H9 (cell line): ENCODE measurements around the gene FAT1. TPM values are rescaled to one million over a fixed set of nuclear protein-coding genes. Genes with fewer than 3 reads are reported as not detected.

Experiments
- DNase-seq: peaks from one replicate; pipeline ENCODE4 v3.0.0-alpha.2; 2017
- H2AFZ ChIP-seq: one replicate; pipeline ENCODE4 v1.6.1; 2013; ENCODE audit warnings: mild to moderate bottlenecking, low read length, control low read depth, moderate library complexity
- H2AK5ac ChIP-seq: 2 replicates; pipeline ENCODE4 v1.6.1; 2013; ENCODE audit warnings: low read length, control low read depth, mixed read lengths; ENCODE audit not compliant: insufficient read length
- H2BK120ac ChIP-seq: one replicate; pipeline ENCODE4 v1.6.1; 2013; ENCODE audit warnings: low read depth, mild to moderate bottlenecking, low read length, control low read depth, inconsistent platforms; ENCODE audit not compliant: poor library complexity, severe bottlenecking
- H2BK12ac ChIP-seq: 2 replicates; pipeline ENCODE4 v1.6.1; 2013; ENCODE audit warnings: low read length, control low read depth, mixed read lengths, low read depth; ENCODE audit not compliant: insufficient read length
- H2BK15ac ChIP-seq: 2 replicates; pipeline ENCODE4 v1.6.1; 2013; ENCODE audit warnings: low read depth, low read length, control low read depth
- H2BK20ac ChIP-seq: one replicate; pipeline ENCODE4 v1.6.1; 2013; ENCODE audit warnings: low read depth, mild to moderate bottlenecking, low read length, control low read depth, inconsistent platforms; ENCODE audit not compliant: poor library complexity, severe bottlenecking
- H2BK5ac ChIP-seq: 2 replicates; pipeline ENCODE4 v1.6.1; 2013; ENCODE audit warnings: low read length, control low read depth, mixed read lengths; ENCODE audit not compliant: insufficient read length
- H3K14ac ChIP-seq: 2 replicates; pipeline ENCODE4 v1.6.1; 2013; ENCODE audit warnings: low read length, control low read depth; ENCODE audit not compliant: insufficient read depth
- H3K18ac ChIP-seq: 2 replicates; pipeline ENCODE4 v1.6.1; 2013; ENCODE audit warnings: low read depth, mild to moderate bottlenecking, mixed read lengths, low read length, control low read depth; ENCODE audit not compliant: insufficient read length
- H3K23ac ChIP-seq: 2 replicates; pipeline ENCODE4 v1.6.1; 2013; ENCODE audit warnings: low read length, control low read depth, mixed read lengths, low read depth; ENCODE audit not compliant: insufficient read length
- H3K23me2 ChIP-seq: 2 replicates; pipeline ENCODE4 v1.6.1; 2013; ENCODE audit warnings: low read depth, mild to moderate bottlenecking, mixed read lengths, low read length, control low read depth; ENCODE audit not compliant: insufficient read length, poor library complexity, severe bottlenecking
- H3K27ac ChIP-seq: 2 replicates; pipeline ENCODE4 v1.5.1; 2013; ENCODE audit warnings: low read length, control low read depth, mixed read lengths, low read depth; ENCODE audit not compliant: insufficient read length
- H3K27me3 ChIP-seq: 2 replicates; pipeline ENCODE4 v1.6.1; 2013; ENCODE audit warnings: low read length, control low read depth, inconsistent platforms; ENCODE audit not compliant: insufficient read depth
- H3K4ac ChIP-seq: 2 replicates; pipeline ENCODE4 v1.6.1; 2013; ENCODE audit warnings: low read depth, mild to moderate bottlenecking, control low read depth, inconsistent platforms, low read length, moderate library complexity
- H3K4me1 ChIP-seq: 2 replicates; pipeline ENCODE4 v1.6.1; 2013; ENCODE audit warnings: low read length, control low read depth, inconsistent platforms; ENCODE audit not compliant: insufficient read depth
- H3K4me2 ChIP-seq: 2 replicates; pipeline ENCODE4 v1.6.1; 2013; ENCODE audit warnings: low read length, control low read depth, mixed read lengths; ENCODE audit not compliant: insufficient read length, insufficient read depth
- H3K56ac ChIP-seq: 2 replicates; pipeline ENCODE4 v1.6.1; 2013; ENCODE audit warnings: low read depth, mild to moderate bottlenecking, mixed read lengths, low read length, control low read depth; ENCODE audit not compliant: insufficient read length
- H3K79me1 ChIP-seq: 2 replicates; pipeline ENCODE4 v1.6.1; 2013; ENCODE audit warnings: low read depth, mild to moderate bottlenecking, moderate library complexity, low read length, control low read depth, inconsistent platforms; ENCODE audit not compliant: insufficient read depth, poor library complexity, severe bottlenecking
- H3K79me2 ChIP-seq: 2 replicates; pipeline ENCODE4 v1.6.1; 2013; ENCODE audit warnings: low read length, control low read depth, inconsistent platforms; ENCODE audit not compliant: insufficient read depth
- H3K9ac ChIP-seq: 2 replicates; pipeline ENCODE4 v1.6.1; 2013; ENCODE audit warnings: low read length, control low read depth, mixed read lengths; ENCODE audit not compliant: insufficient read length; ENCODE audit errors: extremely low read depth
- H3K9me3 ChIP-seq: one replicate; pipeline ENCODE4 v1.6.1; 2013; ENCODE audit warnings: low read depth, low read length, inconsistent platforms; ENCODE audit not compliant: control insufficient read depth
- H3T11ph ChIP-seq: one replicate; pipeline ENCODE4 v1.6.1; 2013; ENCODE audit warnings: mild to moderate bottlenecking, low read length, control low read depth, inconsistent platforms
- H4K20me1 ChIP-seq: one replicate; pipeline ENCODE4 v1.6.1; 2013; ENCODE audit not compliant: control insufficient read depth, insufficient read length, insufficient read depth
- H4K5ac ChIP-seq: 2 replicates; pipeline ENCODE4 v1.6.1; 2013; ENCODE audit warnings: low read depth, mild to moderate bottlenecking, mixed read lengths, low read length, control low read depth; ENCODE audit not compliant: insufficient read length
- H4K8ac ChIP-seq: replicated peaks from 2 replicates; pipeline ENCODE4 v1.6.1; 2013; ENCODE audit warnings: low read length, control low read depth, mixed read lengths, low read depth; ENCODE audit not compliant: insufficient read length
- H4K91ac ChIP-seq: 2 replicates; pipeline ENCODE4 v1.6.1; 2013; ENCODE audit warnings: low read depth, mild to moderate bottlenecking, moderate library complexity, mixed read lengths, low read length, control low read depth; ENCODE audit not compliant: insufficient read length
- H3K27ac Mint-ChIP-seq, 3 experiments: 2 replicates in 2 of 3; 3 replicates in 1 of 3; pipeline ENCODE4 v1.8.0; 2020 to 2021; ENCODE audit warnings: mixed read lengths in 3 of 3, mild to moderate bottlenecking in 1 of 3, moderate library complexity in 1 of 3
- H3K27me3 Mint-ChIP-seq: 2 replicates; pipeline ENCODE4 v1.8.0; 2021; ENCODE audit warnings: low read depth, mild to moderate bottlenecking, moderate library complexity, mixed read lengths
- H3K36me3 Mint-ChIP-seq, 3 experiments: 2 replicates in 2 of 3; 3 replicates in 1 of 3; pipeline ENCODE4 v1.8.0; 2020 to 2021; ENCODE audit warnings: low read depth in 3 of 3, mixed read lengths in 3 of 3; ENCODE audit not compliant: insufficient read depth in 1 of 3
- H3K4me1 Mint-ChIP-seq, 2 experiments: 2 replicates each; pipeline ENCODE4 v1.8.0; 2020; ENCODE audit warnings: mixed read lengths in 2 of 2
- H3K4me3 Mint-ChIP-seq, 2 experiments: 2 replicates in 1 of 2; 3 replicates in 1 of 2; pipeline ENCODE4 v1.8.0; 2020 to 2021; ENCODE audit warnings: mild to moderate bottlenecking in 2 of 2, mixed read lengths in 2 of 2, moderate library complexity in 1 of 2
- H3K9me3 Mint-ChIP-seq, 2 experiments: 2 replicates in 1 of 2; 3 replicates in 1 of 2; pipeline ENCODE4 v1.8.0; 2020; ENCODE audit warnings: mild to moderate bottlenecking in 2 of 2, mixed read lengths in 2 of 2, moderate library complexity in 1 of 2
- WGBS: extraction: QIAGEN DNeasy Blood & Tissue Kit; methylation state at CpG from one replicate; pipeline ENCODE4 v1.1.7; 2013; ENCODE audit warnings: missing lambda C conversion rate, low lambda C conversion rate, mixed read lengths; ENCODE audit not compliant: insufficient read length; ENCODE audit errors: extremely low coverage; 5-methylcytosine and 5-hydroxymethylcytosine counted together
- total RNA-seq: library from RNA; stranded (reverse); gene quantifications from 2 replicates; pipeline ENCODE4 v1.2.1, GENCODE V29; 2021
- TF ChIP-seq, protein P1 (sequence below): fragments of 200-600 bp; sonication (generic); conservative IDR thresholded peaks from 3 replicates; pipeline ENCODE4 v1.8.0; 2021; ENCODE audit warnings: antibody characterized with exemption, mild to moderate bottlenecking

FAT1 gene
- total RNA-seq, 1 experiment from 2014 or later: 173 TPM

DNA sequence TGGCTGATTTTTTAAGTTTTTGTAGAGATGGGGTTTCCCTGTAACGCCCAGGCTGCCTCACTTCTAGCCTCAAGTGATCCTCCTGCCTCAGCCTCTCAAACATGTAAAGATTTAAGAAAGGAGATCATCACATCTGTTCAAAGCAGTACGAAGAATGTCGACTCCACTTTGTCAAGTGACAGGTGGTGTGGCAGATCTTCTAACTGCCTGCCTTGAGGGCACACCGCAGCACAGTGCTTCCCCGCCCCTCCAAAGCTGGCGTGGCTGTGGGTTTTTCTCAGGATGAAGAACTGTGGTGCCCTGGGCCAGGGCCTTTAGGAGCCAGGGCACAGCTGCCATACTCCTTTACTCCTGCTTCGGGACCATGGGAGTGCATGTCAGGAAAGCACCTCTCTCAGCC is 125.0 kb downstream of the FAT1 start:
- Mint-ChIP-seq H3K4me1 (no peaks in the 10 kb centered on the region), H3K9me3 (no peaks in the 10 kb centered on the region), H3K36me3 (peaks cover 43 to 89% (median 88%) of the 10 kb centered on the region in 3 experiments), H3K27me3 (no peaks in the 10 kb centered on the region), H3K27ac (no peak overlapping the region), H3K4me3 (no peak overlapping the region)
- H4K91ac ChIP-seq: no peak overlapping the region
- no peak overlapping the region for H3K9ac ChIP-seq
- no peak overlapping the region for H3K56ac ChIP-seq
- H3K23me2 ChIP-seq: no peaks in the 10 kb centered on the region
- H4K8ac ChIP-seq: no peak overlapping the region
- H3K23ac ChIP-seq: no peak overlapping the region
- H2BK15ac ChIP-seq: no peak overlapping the region
- DNase-seq: no peak
- no peaks in the 10 kb centered on the region for H3K79me1 ChIP-seq
- H3T11ph ChIP-seq: no peak overlapping the region
- no peak overlapping the region for H3K18ac ChIP-seq
- no peak overlapping the region for H2BK20ac ChIP-seq
- no peak overlapping the region for H3K14ac ChIP-seq
- H2AK5ac ChIP-seq: no peak overlapping the region
- no peaks in the 10 kb centered on the region for H4K20me1 ChIP-seq
- no peaks in the 10 kb centered on the region for H3K27me3 ChIP-seq
- no peak overlapping the region for H4K5ac ChIP-seq
- WGBS: no CpG with 5 or more reads among the region's 7 CpGs
- no peaks in the 10 kb centered on the region for H3K9me3 ChIP-seq
- no peak overlapping the region for H2BK120ac ChIP-seq
- no peaks in the 10 kb centered on the region for H3K79me2 ChIP-seq
- H3K27ac ChIP-seq: no peak overlapping the region
- H3K4me2 ChIP-seq: no peak overlapping the region
- H3K4ac ChIP-seq: no peak overlapping the region
- H2BK5ac ChIP-seq: no peak overlapping the region
- no peak overlapping the region for H2BK12ac ChIP-seq
- no peaks in the 10 kb centered on the region for H3K4me1 ChIP-seq
- H2AFZ ChIP-seq: no peak overlapping the region
- TF ChIP-seq, protein P1, sequence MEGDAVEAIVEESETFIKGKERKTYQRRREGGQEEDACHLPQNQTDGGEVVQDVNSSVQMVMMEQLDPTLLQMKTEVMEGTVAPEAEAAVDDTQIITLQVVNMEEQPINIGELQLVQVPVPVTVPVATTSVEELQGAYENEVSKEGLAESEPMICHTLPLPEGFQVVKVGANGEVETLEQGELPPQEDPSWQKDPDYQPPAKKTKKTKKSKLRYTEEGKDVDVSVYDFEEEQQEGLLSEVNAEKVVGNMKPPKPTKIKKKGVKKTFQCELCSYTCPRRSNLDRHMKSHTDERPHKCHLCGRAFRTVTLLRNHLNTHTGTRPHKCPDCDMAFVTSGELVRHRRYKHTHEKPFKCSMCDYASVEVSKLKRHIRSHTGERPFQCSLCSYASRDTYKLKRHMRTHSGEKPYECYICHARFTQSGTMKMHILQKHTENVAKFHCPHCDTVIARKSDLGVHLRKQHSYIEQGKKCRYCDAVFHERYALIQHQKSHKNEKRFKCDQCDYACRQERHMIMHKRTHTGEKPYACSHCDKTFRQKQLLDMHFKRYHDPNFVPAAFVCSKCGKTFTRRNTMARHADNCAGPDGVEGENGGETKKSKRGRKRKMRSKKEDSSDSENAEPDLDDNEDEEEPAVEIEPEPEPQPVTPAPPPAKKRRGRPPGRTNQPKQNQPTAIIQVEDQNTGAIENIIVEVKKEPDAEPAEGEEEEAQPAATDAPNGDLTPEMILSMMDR: no peak
